Inferior parietal cortex (tissue), 1 donor: ENCODE data around the gene SYT1.
"Not testable (repeated sequence)": the region's sequence is repeated elsewhere in the genome, so short reads cannot be mapped to it uniquely, and the experiment has no call there.

Experiments used
- DNase-seq: peaks from one replicate; pipeline ENCODE4 v3.0.0-alpha.2; 2016; ENCODE audit errors: extremely low spot score

SYT1 gene

GRCh38 chr12:78864403-78864869, at the start of gene SYT1:
SYT1 (plus strand) TSS chr12:78864774.
- DNase-seq = no peak

GRCh38 chr12:78818487-78818886, 46.1 kb upstream of the SYT1 start:
- no peak for DNase-seq

GRCh38 chr12:78820946-78821345, 43.6 kb upstream of the SYT1 start:
- DNase-seq = no peak

- DNase-seq = no peak
Measured at GRCh38 chr12:78824918-78825317, 39.7 kb upstream of the SYT1 start.

GRCh38 chr12:78829690-78830089, 34.9 kb upstream of the SYT1 start:
- DNase-seq = no peak

- no peak for DNase-seq
Measured at GRCh38 chr12:78835493-78835892, 29.1 kb upstream of the SYT1 start.

- not testable (repeated sequence) for DNase-seq
Measured at GRCh38 chr12:78840518-78841019, 24.0 kb upstream of the SYT1 start.

GRCh38 chr12:78853231-78853630, 11.3 kb upstream of the SYT1 start:
- no peak for DNase-seq

- DNase-seq = no peak
Measured at GRCh38 chr12:78863482-78864402, 832 bp upstream of the SYT1 start.

GRCh38 chr12:78864870-78865463, 393 bp downstream of the SYT1 start:
- DNase-seq = no peak

- no peak for DNase-seq
Measured at GRCh38 chr12:78865516-78865915, 942 bp downstream of the SYT1 start.

- DNase-seq = no peak
Measured at GRCh38 chr12:78866518-78866917, 1.9 kb downstream of the SYT1 start.

GRCh38 chr12:78870539-78870938, 6.0 kb downstream of the SYT1 start:
- DNase-seq = no peak

- no peak for DNase-seq
Measured at GRCh38 chr12:78871566-78871965, 7.0 kb downstream of the SYT1 start.

- DNase-seq = no peak
Measured at GRCh38 chr12:78878459-78878858, 13.9 kb downstream of the SYT1 start.

- DNase-seq = no peak
Measured at GRCh38 chr12:78878866-78879265, 14.3 kb downstream of the SYT1 start.

GRCh38 chr12:78880078-78880477, 15.5 kb downstream of the SYT1 start:
- no peak for DNase-seq

- DNase-seq = no peak
Measured at GRCh38 chr12:78881685-78882084, 17.1 kb downstream of the SYT1 start.

GRCh38 chr12:78885466-78885865, 20.9 kb downstream of the SYT1 start:
- DNase-seq = no peak

- no peak for DNase-seq
Measured at GRCh38 chr12:78886719-78887407, 22.3 kb downstream of the SYT1 start.

GRCh38 chr12:78887444-78887843, 22.9 kb downstream of the SYT1 start:
- no peak for DNase-seq

- DNase-seq = no peak
Measured at GRCh38 chr12:78888568-78888967, 24.0 kb downstream of the SYT1 start.
